ENCODE data around the gene SPOUT1.

SPOUT1 gene

DNA sequence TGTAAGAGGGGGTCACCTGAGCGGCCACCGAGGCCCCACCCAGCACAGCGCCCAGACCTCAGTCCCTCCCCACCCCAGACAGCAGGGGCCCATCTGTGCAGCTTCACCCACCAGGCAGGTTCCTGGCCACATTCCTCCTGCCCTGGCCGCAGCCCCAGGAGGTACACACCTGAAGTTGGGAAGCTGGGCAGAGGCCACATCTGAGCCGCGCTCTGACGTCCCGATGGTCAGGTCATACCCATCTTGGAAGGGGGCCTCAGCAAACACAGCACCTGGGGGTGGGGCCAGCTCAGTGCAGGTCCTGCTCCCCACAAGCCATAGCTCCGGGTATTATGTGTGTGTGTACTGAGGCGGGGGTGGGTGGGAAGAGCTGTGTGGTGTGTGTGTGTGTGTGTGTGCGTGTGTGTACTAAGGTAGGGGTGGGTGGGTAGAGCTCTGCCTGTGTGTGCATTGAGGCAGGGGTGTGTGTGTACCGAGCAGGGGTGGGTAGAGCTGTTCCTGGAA is 5.6 kb downstream of the SPOUT1 start:
- TF ChIP-seq ZNF274 (IDR thresholded peaks at IDR 0.05; ENCODE audit: low read depth, low read length) = no peak

GRCh38 chr9:128823362-128823902 is 6.2 kb downstream of the SPOUT1 start:
- H3K4me3 ChIP-seq (ENCODE audit: low read length) = no peak overlapping the region
- TF ChIP-seq ZNF274 (IDR thresholded peaks at IDR 0.05; ENCODE audit: low read depth, low read length) = no peak

More for the DNA sequence above, 5.6 kb downstream of the SPOUT1 start:
- H3K4me3 ChIP-seq (ENCODE audit: low read length) = no peak overlapping the region

DNA sequence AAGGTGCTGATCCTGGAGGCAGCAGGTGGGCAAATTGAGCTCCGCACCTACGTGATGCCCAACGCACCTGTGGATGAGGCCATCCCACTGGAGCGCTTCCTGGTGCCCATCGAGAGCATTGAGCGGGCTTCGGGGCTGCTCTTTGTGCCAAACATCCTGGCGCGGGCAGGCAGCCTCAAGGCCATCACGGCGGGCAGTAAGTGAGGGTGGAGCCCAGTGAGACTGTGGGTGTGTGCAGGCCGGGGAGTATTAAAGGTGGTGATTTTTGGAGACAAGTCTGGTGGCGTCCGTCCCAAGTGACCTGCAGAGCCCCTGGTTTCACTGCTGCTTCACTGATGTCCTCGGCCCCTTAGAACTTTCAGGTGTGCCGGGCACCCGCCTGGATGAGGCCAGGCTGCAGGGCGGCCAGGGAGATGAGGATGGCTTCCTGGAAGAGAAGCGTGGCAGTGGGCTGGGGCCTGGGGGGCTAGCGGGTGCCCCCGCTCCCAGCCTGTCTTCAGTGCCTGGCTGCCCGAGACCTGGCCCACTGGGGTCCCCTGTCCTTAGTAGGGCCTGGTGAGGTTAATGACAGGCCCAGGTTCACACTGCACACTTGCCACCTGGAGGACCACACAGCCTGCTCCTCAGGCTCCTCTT is 7.1 kb downstream of the SPOUT1 start:
- TF ChIP-seq ZNF274 (IDR thresholded peaks at IDR 0.05; ENCODE audit: low read depth, low read length) = no peak
- H3K4me3 ChIP-seq (ENCODE audit: low read length) = no peak overlapping the region

DNA sequence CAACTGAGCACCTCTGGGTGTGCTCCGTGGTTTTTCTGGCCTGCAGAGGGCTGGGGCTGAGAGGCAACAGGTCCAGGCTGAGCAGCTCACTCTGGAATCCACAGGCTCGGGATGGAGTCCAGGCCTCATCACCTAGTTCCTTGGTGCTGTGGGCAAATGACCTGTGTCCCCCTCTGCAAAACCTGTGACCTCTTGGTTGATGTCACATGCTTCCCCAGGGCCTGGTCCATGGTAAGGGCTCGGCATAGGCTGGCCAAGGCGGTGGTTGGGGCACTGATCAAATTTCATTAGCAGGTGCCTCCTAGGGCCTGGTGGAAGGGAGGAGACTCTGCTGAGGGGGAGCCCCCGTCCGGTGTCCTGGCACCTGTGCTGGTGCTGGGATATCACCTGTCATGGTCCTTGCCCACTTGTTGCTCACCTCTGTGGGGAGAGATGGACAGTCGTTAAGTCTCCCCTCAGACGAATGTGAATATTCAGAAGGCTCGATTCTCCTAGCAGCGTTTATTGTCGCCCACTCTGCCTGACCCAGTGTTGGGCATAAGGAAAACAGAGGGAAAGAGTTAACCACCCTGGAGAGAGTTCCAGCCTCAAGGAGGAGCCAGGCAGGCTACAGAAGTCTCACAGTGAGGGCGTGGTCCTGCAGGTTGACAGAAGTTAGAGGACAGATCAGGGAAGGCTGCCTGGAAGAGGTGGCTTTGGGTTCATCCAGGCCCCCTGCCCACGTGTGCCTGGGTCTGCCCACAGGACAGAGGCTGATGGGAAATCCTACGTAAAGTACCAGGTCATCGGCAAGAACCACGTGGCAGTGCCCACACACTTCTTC is 7.8 kb downstream of the SPOUT1 start:
- H3K4me3 ChIP-seq (ENCODE audit: low read length) = no peak overlapping the region
- TF ChIP-seq ZNF274 (IDR thresholded peaks at IDR 0.05; ENCODE audit: low read depth, low read length) = no peak

- no peak overlapping the region for H3K4me3 ChIP-seq (ENCODE audit: low read length)
- no peak for TF ChIP-seq ZNF274 (IDR thresholded peaks at IDR 0.05; ENCODE audit: low read depth, low read length)
Measured at GRCh38 chr9:128820665-128821583, 8.7 kb downstream of the SPOUT1 start.

GRCh38 chr9:128819716-128820664 is 9.6 kb downstream of the SPOUT1 start:
- H3K4me3 ChIP-seq (ENCODE audit: low read length) = no peak overlapping the region
- TF ChIP-seq ZNF274 (IDR thresholded peaks at IDR 0.05; ENCODE audit: low read depth, low read length) = no peak

DNA sequence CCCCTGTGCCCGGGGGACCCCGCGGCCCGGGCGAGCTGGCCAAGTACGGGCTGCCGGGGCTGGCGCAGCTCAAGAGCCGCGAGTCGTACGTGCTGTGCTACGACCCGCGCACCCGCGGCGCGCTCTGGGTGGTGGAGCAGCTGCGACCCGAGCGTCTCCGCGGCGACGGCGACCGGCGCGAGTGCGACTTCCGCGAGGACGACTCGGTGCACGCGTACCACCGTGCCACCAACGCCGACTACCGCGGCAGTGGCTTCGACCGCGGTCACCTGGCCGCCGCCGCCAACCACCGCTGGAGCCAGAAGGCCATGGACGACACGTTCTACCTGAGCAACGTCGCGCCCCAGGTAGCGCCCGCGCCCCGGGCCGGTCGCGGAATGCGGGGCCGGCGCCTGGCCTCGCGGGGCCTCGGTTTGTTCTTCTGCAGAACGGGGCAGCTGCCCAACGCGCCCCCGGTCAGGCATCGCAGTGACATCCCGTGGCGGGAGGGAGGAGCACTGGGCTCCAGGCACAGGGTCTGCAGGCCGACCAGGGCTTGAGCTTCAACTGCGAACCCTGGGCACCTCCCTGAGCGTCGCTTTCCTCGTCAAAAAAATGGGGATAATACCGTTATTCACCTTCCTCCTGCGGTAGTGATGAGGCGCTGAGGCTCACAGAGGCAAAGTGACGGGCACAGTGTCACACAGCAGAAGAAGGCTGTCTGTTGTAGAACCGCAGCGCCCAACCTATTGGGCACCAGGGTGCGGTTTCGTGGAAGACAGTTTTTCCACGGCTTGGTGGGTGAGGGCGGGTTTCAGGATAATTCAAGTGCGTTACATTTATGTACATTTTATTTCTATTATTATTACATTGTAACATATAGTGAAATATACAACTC is 10.5 kb downstream of the SPOUT1 start:
- no peak for TF ChIP-seq ZNF274 (IDR thresholded peaks at IDR 0.05; ENCODE audit: low read depth, low read length)
- H3K4me3 ChIP-seq (ENCODE audit: low read length) = peak overlapping the region; percentile 69; the same call in 1 of the 2 replicates

- no peak for TF ChIP-seq ZNF274 (IDR thresholded peaks at IDR 0.05; ENCODE audit: low read depth, low read length)
- H3K4me3 ChIP-seq (ENCODE audit: low read length) = peak within 1 kb of the TSS; percentile 69; the same call in 1 of the 2 replicates
Measured at GRCh38 chr9:128818099-128818838, 11.3 kb downstream of the SPOUT1 start, which contains the start of gene ENDOG. Gene ENDOG (plus strand): TSS chr9:128818500. CDS start chr9:128818685, 185 bp downstream.

DNA sequence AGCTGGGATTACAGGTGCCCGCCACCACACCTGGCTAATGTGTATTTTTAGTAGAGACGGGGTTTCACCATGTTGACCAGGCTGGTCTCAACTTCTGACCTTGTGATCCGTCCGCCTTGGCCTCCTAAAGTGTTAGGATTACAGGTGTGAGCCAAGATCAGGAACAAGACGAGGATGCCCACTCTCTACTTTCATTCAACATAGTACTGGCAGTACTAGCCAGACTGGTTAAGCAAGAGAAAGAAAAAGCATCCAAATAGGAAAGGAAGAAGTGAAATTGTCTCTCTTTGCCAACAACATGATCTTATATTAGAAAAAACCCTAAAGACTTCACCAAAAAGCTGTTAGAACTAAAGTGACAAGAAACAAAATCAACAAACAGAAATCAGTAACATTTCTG is 18.7 kb downstream of the SPOUT1 start:
- no peak for TF ChIP-seq ZNF274 (IDR thresholded peaks at IDR 0.05; ENCODE audit: low read depth, low read length)
- no peak overlapping the region for H3K4me3 ChIP-seq (ENCODE audit: low read length)

DNA sequence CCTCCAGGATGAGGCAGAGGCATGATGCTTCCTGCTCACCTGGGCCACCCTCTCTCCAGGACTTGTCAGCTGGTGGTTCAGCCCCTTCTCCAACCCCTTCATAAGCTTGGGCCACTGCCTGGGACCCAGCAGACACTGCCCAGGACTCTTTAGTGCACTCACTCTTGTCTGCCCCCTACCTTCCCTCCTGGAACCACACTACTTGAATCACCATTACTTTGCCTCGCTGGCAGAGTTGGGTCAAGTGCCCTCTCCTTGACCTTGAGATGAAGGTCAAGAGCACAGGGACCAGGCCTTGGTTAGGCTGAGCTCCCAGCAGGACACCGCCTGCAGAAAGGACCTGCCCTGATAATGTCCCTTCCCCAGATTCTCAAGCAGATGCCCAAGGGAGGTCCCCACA is 19.8 kb downstream of the SPOUT1 start:
- H3K4me3 ChIP-seq (ENCODE audit: low read length) = no peak overlapping the region
- TF ChIP-seq ZNF274 (IDR thresholded peaks at IDR 0.05; ENCODE audit: low read depth, low read length) = no peak

- no peak for TF ChIP-seq ZNF274 (IDR thresholded peaks at IDR 0.05; ENCODE audit: low read depth, low read length)
- no peak overlapping the region for H3K4me3 ChIP-seq (ENCODE audit: low read length)
Measured at GRCh38 chr9:128809036-128809599, 20.5 kb downstream of the SPOUT1 start.

Measured in GM08714 (cell line).